GM21381 (cell line): ENCODE results near the gene STAT2.
"Not testable (repeated sequence)": the region's sequence is repeated elsewhere in the genome, so short reads cannot be mapped to it uniquely, and the experiment has no call there.

ENCODE experiments used
- ATAC-seq: cut with Tn5 transposase; IDR thresholded peaks from one replicate; pipeline ENCODE4 v1.9.1; 2021; ENCODE audit warnings: mild to moderate bottlenecking, moderate library complexity; ENCODE audit not compliant: unreplicated experiment

Gene STAT2

GRCh38 chr12:56332512-56333196 is 27.3 kb downstream of the STAT2 start:
- ATAC-seq, result no peak

- no peak for ATAC-seq
Observed at GRCh38 chr12:56330936-56331490, 28.9 kb downstream of the STAT2 start.

GRCh38 chr12:56326533-56326932 is 33.4 kb downstream of the STAT2 start:
- ATAC-seq, result no peak

GRCh38 chr12:56326126-56326525 is 33.8 kb downstream of the STAT2 start:
- no peak for ATAC-seq

- ATAC-seq, result no peak
Observed at GRCh38 chr12:56324206-56324605, 35.7 kb downstream of the STAT2 start.

- not testable (repeated sequence) for ATAC-seq
Observed at GRCh38 chr12:56321610-56322009, 38.3 kb downstream of the STAT2 start.

- ATAC-seq, result no peak
Observed at GRCh38 chr12:56321027-56321426, 38.9 kb downstream of the STAT2 start.

- no peak for ATAC-seq
Observed at GRCh38 chr12:56317675-56318074, 42.2 kb downstream of the STAT2 start.

- ATAC-seq, result peak; percentile 90
Observed at GRCh38 chr12:56315622-56316473, 44.1 kb downstream of the STAT2 start, which contains the start of gene CNPY2. Gene CNPY2 (minus strand): TSS chr12:56315988. CDS start chr12:56315217, 771 bp downstream.

- ATAC-seq, result no peak
Observed at GRCh38 chr12:56315249-56315621, 44.7 kb downstream of the STAT2 start.

- ATAC-seq, result no peak
Observed at GRCh38 chr12:56311003-56311402, 48.9 kb downstream of the STAT2 start.

- ATAC-seq, result no peak
Observed at GRCh38 chr12:56308714-56309113, 51.2 kb downstream of the STAT2 start.

- ATAC-seq, result no peak
Observed at GRCh38 chr12:56307221-56307965, 52.5 kb downstream of the STAT2 start.

GRCh38 chr12:56304872-56305590 is 54.9 kb downstream of the STAT2 start:
- no peak for ATAC-seq

- no peak for ATAC-seq
Observed at GRCh38 chr12:56304276-56304675, 55.6 kb downstream of the STAT2 start.

- ATAC-seq, result no peak
Observed at GRCh38 chr12:56300644-56301464, 59.1 kb downstream of the STAT2 start.

- peak; percentile 92 for ATAC-seq
Observed at GRCh38 chr12:56299853-56300643, 59.9 kb downstream of the STAT2 start, which contains the start of gene CS. Gene CS (minus strand): TSS chr12:56300330. CDS start chr12:56300201, 129 bp downstream.

- ATAC-seq, result no peak
Observed at GRCh38 chr12:56299308-56299852, 60.5 kb downstream of the STAT2 start.
